NCI-H187 (cell line): ENCODE measurements around the gene FILIP1L.

Source experiments
- DNase-seq, 2 experiments: peaks; one replicate each; lab custom pipeline; 2025; lab: John Stamatoyannopoulos, UW

FILIP1L gene

GRCh38 chr3:100125161-100125938 is 11.0 kb upstream of the FILIP1L start:
- DNase-seq, result no peak

DNA sequence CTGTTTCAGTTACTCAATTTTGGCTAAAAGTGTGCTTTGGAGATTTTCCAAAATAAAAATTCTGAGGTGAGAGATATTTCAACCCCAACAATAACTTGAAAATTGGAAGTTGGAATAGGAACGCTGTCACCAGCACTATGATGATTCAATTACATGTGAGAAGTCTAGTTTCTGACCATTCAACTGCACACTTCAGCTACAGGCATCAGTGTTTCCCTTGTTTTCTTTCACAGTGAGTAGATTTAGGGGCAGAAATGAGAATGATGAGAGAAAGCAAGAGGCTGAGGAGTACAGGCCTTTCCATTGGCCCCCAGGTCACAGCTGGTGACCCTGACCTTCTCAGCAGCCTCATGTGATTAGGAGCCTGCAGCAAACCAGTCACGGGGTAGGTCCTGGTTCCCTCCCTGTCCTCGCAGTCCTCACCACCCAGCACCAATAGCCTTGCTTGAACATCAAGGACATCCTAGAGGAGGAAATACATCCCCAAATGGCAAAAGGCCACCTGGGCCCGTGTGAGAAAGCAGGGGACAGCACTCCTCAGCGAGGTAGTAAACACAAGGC is 10.0 kb upstream of the FILIP1L start:
- DNase-seq, result no peak

- no peak for DNase-seq
These were observed 8.8 kb upstream of the FILIP1L start for GRCh38 chr3:100123112-100123511.

GRCh38 chr3:100122321-100122720 is 8.0 kb upstream of the FILIP1L start:
- DNase-seq, result no peak

- DNase-seq, result no peak
These were observed 6.4 kb upstream of the FILIP1L start for GRCh38 chr3:100120693-100121092.

DNA sequence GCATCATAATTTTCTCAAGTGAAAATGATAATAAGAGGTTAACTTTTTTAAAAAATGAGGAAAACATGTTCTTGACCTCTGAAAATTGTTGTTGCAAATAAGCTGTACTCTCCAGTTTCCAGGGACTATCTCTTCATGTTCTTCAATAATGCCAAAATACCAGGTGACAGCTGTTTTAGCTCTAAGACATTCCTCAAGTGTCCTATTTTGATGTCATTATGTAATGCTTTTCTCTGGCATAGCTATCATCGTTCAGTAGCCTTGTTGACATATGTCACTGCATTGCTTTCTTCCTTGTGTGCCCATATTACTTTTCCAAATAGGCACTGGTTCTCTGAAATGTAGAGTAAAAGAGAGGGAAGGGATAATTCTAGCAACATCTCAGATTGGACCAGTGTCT is 5.7 kb upstream of the FILIP1L start:
- no peak for DNase-seq

DNA sequence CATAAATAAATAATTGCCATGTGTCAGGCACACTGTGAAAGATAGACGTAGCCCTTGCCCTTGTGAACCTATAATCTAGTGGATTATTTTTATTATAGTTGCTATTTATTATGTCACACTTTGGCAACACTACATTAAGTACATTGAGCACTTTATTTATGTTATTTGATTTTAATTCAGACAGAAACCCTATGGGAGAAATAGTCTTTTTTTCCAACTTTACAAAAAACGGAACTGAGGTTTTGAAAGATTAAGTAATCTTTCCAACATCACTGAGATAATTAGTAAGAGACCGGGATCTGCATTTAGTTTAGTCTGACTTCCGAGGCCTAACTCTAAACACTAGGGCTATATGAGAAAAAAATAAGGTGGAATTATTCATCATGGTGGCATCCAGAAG is 2.8 kb upstream of the FILIP1L start:
- DNase-seq, result no peak

DNA sequence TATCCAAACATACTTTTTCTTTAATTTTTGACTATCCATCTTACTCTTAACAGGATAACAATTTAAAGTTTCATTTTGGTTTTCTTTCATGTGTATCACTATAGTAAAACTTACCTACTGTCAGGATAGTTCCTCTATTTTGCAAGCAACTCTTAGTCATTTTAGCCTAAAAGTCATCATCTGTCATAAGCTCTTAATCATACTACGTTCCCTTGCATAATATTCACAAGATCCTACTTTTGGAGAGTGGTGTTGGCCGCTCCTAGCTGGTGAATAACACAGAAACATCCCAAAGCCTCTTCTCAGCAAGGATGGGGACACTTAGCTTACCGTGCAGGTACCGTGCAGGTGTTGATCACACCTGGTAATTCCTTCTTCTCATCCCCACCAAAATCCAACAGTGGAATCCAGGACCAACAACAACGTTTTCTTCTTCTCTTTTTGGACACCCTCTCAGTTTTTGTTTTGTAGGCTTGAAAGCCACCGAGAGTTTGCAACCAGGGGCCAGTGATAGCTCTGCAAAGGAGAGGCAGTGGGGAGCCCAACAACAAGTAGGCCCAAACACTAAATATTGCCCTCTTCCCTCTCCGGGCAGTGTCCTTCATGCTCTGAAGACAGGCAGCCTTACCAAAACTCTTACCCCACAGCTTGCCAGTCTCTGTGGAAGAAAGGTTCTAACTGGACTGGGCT is 433 bp downstream of the FILIP1L start:
- DNase-seq, result no peak

- DNase-seq, result no peak
These were observed 2.6 kb downstream of the FILIP1L start for GRCh38 chr3:100111728-100112127.

DNA sequence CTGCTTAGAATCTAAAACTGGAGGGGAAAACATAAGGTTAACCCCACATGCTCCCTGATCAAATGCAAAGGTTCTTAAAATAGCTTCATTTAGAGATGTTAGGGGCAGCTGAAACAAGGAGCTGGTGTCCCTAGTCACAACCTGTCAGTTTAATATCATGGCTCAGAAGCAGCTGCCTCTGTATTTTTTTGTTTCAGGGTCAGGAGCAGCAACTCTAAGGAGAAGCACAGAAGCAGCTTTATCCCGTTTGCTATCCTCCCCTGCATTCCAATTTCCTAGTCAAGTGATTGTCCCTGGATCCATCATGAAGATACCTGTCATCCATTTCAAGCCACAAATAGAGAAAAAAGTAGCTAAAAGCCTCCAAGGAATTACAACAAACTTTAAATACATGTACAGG is 4.1 kb downstream of the FILIP1L start:
- no peak for DNase-seq

GRCh38 chr3:100108464-100109079 is 5.7 kb downstream of the FILIP1L start:
- no peak for DNase-seq

GRCh38 chr3:100107221-100107814 is 7.0 kb downstream of the FILIP1L start:
- DNase-seq, result no peak

GRCh38 chr3:100106531-100107141 is 7.7 kb downstream of the FILIP1L start:
- no peak for DNase-seq

DNA sequence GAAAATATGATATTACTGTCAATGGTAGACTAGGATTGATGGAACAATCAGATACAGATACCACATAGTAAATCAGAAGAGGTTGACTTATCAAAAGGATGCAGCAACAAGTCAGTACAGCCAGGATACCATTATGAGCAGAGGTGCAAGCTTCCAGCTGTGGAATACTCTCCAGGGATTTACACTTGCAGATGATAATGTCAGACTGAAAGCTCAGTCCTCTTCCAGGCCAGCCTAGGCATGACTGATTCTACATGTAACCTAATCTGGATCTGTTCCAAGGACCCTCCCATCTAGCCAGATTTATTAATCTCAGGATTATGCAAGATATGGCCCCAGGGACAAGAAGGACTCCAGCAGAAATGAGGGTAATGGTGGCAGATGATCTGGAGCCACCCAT is 8.2 kb downstream of the FILIP1L start:
- no peak for DNase-seq

- no peak for DNase-seq
These were observed 8.8 kb downstream of the FILIP1L start for GRCh38 chr3:100105501-100105900.

DNA sequence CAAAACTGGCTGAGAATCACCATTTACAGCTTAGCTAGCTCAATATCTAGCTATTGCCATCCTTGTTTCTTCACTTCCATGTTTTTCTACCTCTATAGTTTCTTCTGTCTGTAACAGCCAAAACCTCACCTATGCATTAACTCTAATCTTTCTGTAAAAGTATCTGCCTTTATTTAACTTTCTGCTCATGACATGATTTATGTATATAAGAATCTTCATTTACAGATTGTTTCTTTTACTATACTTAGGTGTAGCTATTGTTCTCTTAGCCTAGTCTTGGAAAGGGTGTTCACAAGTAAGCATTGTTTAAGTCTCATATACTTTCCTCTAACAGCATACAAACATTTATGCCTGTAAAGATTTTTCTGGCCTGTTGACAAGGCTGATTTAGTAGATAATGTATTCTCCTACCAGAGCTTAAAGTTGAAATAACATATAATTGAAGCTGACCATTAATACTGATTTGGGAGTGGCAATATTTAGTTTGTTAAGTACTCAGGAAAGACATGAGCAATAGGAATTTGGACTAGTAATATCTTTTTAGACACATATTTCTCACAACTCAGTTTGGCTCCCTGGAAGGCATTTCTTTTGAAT is 9.4 kb downstream of the FILIP1L start:
- no peak for DNase-seq

GRCh38 chr3:100104442-100104798 is 9.9 kb downstream of the FILIP1L start:
- no peak for DNase-seq

DNA sequence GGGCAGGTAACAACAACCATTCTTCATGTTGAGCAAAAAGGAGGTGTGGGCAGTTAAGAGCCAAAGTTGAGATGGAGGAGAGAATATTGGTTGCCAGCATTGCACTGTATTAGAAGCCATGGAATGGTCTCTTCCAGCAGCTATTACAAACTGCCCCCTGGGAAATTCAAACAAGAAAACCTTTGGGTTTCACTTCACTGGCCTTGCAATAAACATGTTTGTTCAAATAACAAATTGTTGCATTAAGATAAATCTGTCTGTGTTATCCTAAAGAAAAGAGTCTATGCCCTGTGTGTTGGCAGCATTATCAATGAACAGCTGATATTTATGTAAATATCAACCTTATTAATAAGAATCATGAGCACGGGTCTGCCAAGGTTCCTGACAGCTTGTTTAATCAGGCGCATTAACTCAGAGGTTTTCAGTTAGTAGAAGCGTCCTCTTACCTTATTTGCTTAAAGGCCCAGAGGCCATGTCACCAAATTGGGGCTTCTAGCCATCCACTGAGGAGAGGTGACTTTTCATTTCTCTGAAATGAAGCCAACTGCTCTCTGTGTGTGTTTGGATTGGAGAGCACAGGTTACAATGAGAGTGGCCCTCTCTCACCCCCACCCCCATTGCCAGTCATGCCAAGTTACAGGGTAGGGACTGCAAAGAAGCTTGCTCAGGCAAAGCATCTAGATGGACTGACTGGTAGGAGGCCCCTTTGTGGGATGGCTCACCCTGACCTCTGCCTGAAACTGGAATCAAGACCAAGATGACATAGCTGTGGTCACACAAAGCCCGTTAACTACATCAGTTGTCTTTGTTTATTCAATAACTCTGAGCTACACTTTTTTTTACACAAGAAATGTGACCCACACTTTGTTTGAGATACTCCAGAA is 10.5 kb downstream of the FILIP1L start:
- DNase-seq, result no peak

- DNase-seq, result no peak
These were observed 11.5 kb downstream of the FILIP1L start for GRCh38 chr3:100102757-100103156.

GRCh38 chr3:100100425-100100824 is 13.9 kb downstream of the FILIP1L start:
- DNase-seq, result no peak

GRCh38 chr3:100099621-100100020 is 14.7 kb downstream of the FILIP1L start:
- DNase-seq, result no peak
